Stimulated activated naive CD4-positive, alpha-beta T cell (primary cell): ENCODE measurements around the gene PAEP.

Source experiments
- DNase-seq, 6 experiments: peaks; one replicate each; lab custom pipeline; 2025; lab: John Stamatoyannopoulos, UW

Gene PAEP

DNA sequence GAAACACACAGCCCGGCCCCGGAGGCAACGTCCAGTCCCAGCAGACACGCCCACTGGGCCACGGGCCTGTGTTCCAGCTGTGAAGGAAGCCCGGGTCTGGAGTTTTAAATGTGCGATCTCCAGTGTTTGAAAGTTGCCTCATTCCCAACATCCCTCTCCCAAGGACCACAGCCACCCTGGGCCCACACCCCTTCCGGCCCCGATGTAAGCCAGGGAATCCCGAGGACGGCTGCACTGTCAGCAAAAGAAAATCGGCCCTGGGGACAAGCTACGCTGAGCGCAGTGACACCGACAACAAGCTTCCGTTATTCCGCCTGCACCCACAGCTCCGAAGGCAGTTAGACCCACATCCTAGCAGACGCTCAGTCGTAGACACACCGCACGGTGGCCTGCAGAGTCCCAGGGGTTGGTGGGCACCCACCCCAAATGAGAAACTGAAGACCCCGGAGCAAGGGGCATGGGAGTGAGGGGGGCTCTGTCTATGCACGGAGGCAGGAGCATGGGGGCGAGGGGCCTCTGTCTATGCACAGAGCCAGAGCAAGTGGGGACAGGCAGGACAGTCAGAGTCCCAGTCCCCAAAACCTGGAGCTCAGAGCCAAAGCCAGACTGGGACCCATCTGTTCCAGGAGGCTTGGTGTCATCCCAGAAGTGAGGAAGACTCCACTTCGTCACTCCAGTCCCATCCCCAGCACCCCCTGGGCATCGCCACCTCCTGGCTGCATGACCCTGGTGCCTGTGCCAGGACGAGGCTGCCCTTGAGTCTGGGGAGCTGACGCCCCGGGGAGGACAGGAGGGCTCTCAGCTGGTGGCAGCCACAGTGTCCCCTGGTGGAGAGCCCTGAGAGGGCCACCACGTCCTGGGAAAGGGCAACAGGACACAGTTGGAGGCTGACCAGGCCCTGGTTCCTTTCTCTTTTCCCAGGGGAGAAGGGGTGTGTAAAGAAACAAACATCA lies 54.4 kb downstream of the PAEP start:
- no peak for DNase-seq
